ENCODE results near the gene MRPS2.

GRCh38 chr9:135474915-135475314, 25.6 kb upstream of the MRPS2 start:
- TF ChIP-seq CTCF (IDR thresholded peaks at IDR 0.05) (no peak), EP300 (IDR thresholded peaks at IDR 0.05) (no peak)

Data from sigmoid colon (tissue), 4 donors.